CD1c-positive myeloid dendritic cell (primary cell): ENCODE measurements around the gene CRYL1.

ENCODE experiments used
- DNase-seq: peaks from one replicate; pipeline ENCODE4 v3.0.0-alpha.2; 2016; ENCODE audit errors: extremely low spot score

The CRYL1 gene

DNA sequence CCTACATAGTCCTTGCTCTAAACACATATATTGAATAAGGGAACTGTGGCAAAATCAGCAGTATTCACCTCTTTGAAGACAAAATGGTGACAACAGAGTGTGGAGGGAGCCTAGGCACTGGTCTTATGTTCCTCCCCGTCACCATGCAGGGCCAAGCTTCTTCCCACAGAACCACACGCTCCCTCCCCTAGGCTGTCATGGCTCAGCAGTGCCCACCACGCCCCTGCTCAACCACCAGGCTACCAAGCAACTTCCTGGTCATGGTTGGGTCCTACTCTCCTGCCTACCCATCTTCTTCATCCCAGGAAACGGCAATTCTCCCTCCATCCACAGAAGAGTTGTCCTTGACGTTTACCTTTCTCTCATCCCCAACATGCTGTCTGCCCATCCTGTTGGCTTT is 126.1 kb downstream of the CRYL1 start:
- DNase-seq = no peak

GRCh38 chr13:20398459-20398858 is 127.2 kb downstream of the CRYL1 start:
- DNase-seq = no peak

GRCh38 chr13:20397896-20398295 is 127.8 kb downstream of the CRYL1 start:
- DNase-seq = no peak

GRCh38 chr13:20395061-20395916 is 130.4 kb downstream of the CRYL1 start:
- DNase-seq = no peak

GRCh38 chr13:20394506-20394905 is 131.2 kb downstream of the CRYL1 start:
- no peak for DNase-seq

- DNase-seq = no peak
These were observed 131.5 kb downstream of the CRYL1 start for GRCh38 chr13:20394169-20394501.

DNA sequence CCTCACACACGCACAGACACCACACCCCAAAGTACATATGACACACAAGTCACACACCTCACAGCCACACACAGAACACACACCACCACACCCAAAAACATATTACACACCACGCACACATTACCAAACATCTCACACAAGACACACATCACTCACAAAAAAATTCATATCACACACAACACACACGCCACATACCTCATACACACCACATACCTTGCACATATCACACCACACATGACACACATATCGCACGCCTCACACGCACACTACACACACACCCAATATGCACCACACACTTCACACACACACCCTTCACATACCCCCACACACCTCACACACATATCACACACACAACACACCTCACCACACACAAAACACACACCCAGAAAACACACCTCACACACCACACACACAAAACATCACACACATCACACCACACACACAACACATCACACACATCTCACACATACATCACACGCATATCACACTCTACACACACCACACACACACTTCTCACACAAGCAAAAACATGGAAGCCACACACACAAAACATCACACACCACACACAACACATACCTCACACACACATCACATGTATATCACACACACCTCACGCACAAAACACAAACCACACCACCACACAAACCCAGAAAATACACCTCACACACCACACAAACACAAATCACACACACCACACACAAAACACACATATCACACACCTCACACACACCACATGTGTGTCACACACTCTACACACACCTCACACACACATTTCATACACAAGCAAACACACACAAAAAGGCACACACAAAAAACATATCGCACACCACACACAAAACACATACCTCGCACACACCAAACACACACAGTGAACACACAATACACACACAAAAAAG is 132.1 kb downstream of the CRYL1 start:
- no peak for DNase-seq

GRCh38 chr13:20392530-20392929 is 133.1 kb downstream of the CRYL1 start:
- no peak for DNase-seq

- DNase-seq = no peak
These were observed 133.8 kb downstream of the CRYL1 start for GRCh38 chr13:20391597-20392452.

- no peak for DNase-seq
These were observed 135.0 kb downstream of the CRYL1 start for GRCh38 chr13:20390526-20391175.

DNA sequence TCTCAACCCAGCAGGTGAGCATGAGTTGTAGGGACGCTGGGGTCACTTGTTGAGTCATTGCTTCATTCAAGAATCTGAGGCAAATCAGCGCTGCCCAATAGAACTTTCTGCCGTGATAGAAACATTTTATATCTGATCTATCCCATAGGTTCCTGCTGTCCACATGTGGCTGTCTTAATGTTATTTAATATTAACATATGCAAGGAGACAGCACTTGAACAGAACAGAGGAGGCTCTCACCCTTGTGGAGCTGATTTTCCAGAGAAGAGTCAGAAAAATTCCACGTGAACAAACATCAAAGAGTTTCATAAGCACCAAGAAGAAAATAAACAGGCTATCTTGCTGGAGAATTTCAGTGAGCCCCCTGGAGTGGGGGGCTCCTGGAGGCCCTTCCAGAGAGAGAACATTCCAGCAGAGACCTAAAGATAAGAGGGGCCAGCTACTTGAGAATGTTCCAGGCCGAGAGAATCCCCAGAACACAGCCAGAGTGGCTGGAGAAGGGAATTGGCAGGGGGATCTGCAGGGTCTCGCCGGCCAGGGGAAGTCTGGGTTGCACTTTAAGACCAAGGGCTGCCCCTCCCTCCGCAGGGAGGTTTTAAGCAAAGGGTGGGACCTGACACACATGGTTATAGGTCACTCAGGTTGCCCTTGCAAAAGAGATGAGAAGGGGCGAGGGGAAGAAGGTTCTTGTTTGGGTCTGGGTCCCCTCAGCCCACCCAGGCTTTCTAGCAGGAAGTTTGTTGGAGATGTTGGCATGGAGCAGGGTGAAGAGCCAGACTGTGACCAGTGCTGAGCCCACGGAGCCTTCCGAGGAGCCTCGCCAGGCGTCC is 135.7 kb downstream of the CRYL1 start:
- DNase-seq = no peak

DNA sequence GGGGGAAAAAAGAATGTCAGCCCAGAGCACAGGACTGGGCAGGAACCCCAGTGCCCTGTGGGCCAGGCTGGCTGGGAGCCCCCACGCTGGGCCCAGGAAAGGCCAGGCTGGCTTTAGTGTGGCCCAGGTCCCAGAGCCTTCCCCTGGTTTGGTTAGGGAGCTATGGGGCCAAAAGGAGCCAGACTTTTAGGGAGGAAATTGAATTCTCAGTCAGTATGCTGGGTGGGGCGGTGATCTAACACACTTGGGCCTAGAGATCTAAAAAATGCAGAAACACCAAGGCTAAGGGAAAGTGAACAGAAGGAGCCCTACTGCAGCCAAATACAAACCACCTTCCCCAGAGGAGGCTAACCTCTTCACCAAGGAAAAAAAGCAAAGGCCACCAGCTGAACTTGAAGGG is 137.5 kb downstream of the CRYL1 start:
- DNase-seq = no peak

- DNase-seq = no peak
These were observed 138.2 kb downstream of the CRYL1 start for GRCh38 chr13:20387441-20387971.

GRCh38 chr13:20387006-20387405 is 138.7 kb downstream of the CRYL1 start:
- DNase-seq = no peak

DNA sequence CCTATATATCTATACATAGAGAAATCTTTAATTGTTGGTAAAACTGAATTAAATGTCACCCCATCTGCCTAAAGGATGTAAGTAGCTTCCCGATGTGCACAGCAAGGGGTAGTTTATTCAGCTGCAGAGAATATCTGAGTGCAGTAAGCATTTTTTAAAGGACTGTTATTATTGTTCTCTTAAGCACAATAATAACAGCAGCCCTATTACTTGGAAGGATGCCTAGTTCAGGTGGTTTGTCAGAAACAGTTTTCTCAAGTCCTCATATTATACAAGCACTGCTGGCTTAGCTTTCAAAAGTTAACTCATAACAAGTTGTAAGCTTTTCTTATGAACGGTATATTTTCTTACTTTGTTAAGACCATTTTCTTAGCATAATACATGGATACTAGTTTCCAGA is 142.6 kb downstream of the CRYL1 start:
- no peak for DNase-seq

DNA sequence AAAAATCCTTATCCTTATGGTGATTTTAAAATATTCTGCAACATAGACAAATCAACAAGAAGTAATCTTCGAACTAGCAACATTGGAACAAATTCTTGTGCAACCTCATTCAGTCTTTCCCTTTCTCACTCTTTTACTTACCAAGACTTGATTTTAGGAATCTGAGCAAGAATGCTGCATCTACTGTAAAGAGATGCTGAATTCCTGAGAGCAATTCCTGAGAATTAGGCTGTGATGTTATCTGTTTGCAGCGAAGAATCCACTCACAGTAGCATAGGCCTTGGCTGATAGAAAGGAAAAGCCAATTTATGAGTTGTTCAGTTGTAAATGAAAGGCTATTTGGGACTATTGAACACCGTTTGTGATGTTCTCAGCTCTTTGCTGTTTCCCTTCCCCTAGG is 144.3 kb downstream of the CRYL1 start:
- no peak for DNase-seq

- no peak for DNase-seq
These were observed 146.9 kb downstream of the CRYL1 start for GRCh38 chr13:20378721-20379120.

- no peak for DNase-seq
These were observed 147.9 kb downstream of the CRYL1 start for GRCh38 chr13:20377720-20378119.

DNA sequence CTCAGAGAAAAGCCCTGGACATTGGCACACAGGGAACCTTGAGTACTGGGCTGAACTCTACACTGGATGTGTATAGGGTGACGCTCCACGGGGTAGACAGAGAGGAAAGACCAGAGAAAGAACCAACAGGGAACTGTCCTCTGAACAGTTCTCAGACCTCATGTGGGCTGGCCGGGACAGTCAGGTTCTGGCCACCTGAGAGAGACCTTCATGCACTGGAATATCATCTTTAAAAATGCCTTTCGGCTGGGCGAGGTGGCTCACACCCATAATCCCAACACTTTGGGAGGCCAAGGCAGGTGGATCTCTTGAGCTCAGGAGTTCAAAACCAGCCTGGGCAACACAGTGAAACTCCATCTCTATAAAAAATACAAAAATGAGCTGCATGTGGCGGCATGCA is 149.8 kb downstream of the CRYL1 start:
- no peak for DNase-seq

DNA sequence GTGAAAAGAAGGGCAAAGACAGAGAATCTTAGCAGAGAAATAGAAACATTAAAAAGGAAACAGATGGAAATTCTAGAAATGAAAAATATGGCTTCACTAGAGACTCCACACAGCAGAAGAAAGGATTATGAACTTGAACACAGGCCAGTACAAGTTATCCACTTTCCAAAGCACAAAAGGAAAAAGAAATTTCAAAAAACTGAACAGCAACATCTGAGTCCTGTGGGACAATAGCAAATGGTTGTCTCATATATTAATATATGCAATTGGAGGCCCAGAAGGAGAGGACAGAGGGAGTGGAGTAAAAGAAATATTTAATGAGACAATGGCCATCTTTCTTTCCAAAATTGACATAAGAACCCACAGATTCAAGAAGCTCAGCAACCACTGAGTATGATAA is 151.8 kb downstream of the CRYL1 start:
- DNase-seq = no peak
